ENCODE results near the gene TOMM20. TPM values are rescaled to one million over a fixed set of nuclear protein-coding genes. Genes with fewer than 3 reads are reported as not detected.

The TOMM20 gene
- total RNA-seq, 3 donors from 2014 or later (not counting 1 experiment from before 2014, with no cell fraction given): 59.5 to 72.3 (median 60.2) TPM

- Histone ChIP-seq H3K4me3 (ENCODE audit: low read length) (no peak overlapping the region), H3K27ac (ENCODE audit: low read length) (no peak overlapping the region), H3K27me3 (ENCODE audit: control insufficient read depth, insufficient read depth, low read length) (peaks cover 1% of the 10 kb centered on the region), H3K36me3 (ENCODE audit: control insufficient read depth, insufficient read depth, low read length) (peaks cover 51% of the 10 kb centered on the region), H3K4me1 (ENCODE audit: control insufficient read depth, insufficient read depth, low read length) (peaks cover 12% of the 10 kb centered on the region), H3K9me3 (ENCODE audit: control insufficient read depth, insufficient read depth, low read length) (no peaks in the 10 kb centered on the region)
- Mint-ChIP-seq H3K27ac (no peak overlapping the region), H3K27me3 (ENCODE audit: low read depth in 2 of 2) (peaks cover 0 to under 1% of the 10 kb centered on the region in 2 donors), H3K4me3 (no peak overlapping the region), H3K9me3 (no peaks in the 10 kb centered on the region), H3K36me3 (peaks cover 22% of the 10 kb centered on the region), H3K4me1 (peaks cover 18 to 28% of the 10 kb centered on the region in 2 donors)
- DNase-seq (no peak), ATAC-seq (no peak)
- intact Hi-C loops (cut with micrococcal nuclease): no loop called here
- TF ChIP-seq, protein P1, sequence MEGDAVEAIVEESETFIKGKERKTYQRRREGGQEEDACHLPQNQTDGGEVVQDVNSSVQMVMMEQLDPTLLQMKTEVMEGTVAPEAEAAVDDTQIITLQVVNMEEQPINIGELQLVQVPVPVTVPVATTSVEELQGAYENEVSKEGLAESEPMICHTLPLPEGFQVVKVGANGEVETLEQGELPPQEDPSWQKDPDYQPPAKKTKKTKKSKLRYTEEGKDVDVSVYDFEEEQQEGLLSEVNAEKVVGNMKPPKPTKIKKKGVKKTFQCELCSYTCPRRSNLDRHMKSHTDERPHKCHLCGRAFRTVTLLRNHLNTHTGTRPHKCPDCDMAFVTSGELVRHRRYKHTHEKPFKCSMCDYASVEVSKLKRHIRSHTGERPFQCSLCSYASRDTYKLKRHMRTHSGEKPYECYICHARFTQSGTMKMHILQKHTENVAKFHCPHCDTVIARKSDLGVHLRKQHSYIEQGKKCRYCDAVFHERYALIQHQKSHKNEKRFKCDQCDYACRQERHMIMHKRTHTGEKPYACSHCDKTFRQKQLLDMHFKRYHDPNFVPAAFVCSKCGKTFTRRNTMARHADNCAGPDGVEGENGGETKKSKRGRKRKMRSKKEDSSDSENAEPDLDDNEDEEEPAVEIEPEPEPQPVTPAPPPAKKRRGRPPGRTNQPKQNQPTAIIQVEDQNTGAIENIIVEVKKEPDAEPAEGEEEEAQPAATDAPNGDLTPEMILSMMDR (IDR thresholded peaks at IDR 0.05): no peak
- 96% methylated on average over 11 of the region's 11 CpGs for WGBS (ENCODE audit: insufficient coverage)
These were observed 19.8 kb downstream of the TOMM20 start for GRCh38 chr1:235108876-235109275.

- intact Hi-C loops (cut with micrococcal nuclease): no loop called here
- no peak overlapping the region for H3K27ac Mint-ChIP-seq
- ATAC-seq: no peak
These were observed 20.4 kb downstream of the TOMM20 start for GRCh38 chr1:235108185-235108593.

DNA sequence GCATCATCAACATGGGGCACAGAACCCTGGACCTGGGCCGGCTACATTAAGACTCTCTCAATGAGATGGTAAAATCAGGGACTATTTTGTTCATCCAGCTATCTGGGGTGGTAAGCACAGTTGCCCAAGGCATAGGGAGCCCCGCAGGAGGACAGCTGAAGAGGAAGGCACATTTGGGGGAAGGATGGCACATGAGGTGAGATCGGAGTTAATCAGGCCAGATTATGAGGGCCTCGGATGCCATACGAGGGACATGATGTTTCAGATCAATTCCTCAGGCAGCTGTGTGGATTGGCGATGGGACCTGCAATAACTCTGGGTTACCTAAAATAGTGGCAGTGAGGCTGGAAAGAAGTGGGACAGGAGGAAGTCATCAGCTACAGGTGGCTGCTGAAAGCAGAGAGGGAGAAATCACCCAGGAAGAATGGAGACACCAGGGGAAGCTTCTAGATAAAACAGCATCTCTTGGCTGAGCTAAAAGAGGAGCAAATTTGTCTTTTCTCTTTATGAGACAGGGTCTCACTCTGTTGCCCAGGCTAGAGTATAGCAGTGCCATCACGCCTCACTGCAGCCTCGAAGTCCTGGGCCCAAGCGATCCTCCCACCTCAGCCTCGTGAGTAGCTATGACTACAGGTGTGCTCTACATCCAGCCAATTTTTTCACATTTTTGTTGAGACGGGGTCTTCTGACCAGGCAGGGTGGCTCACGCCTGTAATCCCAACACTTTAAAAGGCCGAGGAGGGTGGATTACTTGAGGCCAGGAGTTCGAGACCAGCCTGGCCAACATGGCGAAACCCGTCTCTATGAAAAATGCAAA, 21.1 kb downstream of the TOMM20 start:
- H3K27ac Mint-ChIP-seq: peak overlapping the region; percentile 35 to 63
- H3K9me3 Mint-ChIP-seq: no peaks in the 10 kb centered on the region
- peaks cover 12% of the 10 kb centered on the region for H3K36me3 Mint-ChIP-seq
- H3K27ac ChIP-seq (ENCODE audit: low read length): no peak overlapping the region
- H3K4me1 Mint-ChIP-seq: peaks cover 20 to 23% of the 10 kb centered on the region in 2 donors
- peaks cover 3% of the 10 kb centered on the region for H3K27me3 ChIP-seq (ENCODE audit: control insufficient read depth, insufficient read depth, low read length)
- peaks cover 12% of the 10 kb centered on the region for H3K4me1 ChIP-seq (ENCODE audit: control insufficient read depth, insufficient read depth, low read length)
- no peak overlapping the region for H3K4me3 Mint-ChIP-seq
- no peak overlapping the region for H3K4me3 ChIP-seq (ENCODE audit: low read length)
- no peaks in the 10 kb centered on the region for H3K9me3 ChIP-seq (ENCODE audit: control insufficient read depth, insufficient read depth, low read length)
- TF ChIP-seq, protein P1 (IDR thresholded peaks at IDR 0.05): no peak
- H3K27me3 Mint-ChIP-seq (ENCODE audit: low read depth in 2 of 2): peaks cover 0 to 3% of the 10 kb centered on the region in 2 donors
- intact Hi-C loops (cut with micrococcal nuclease): no loop called here
- ATAC-seq (no peak), DNase-seq (no peak)
- peaks cover 38% of the 10 kb centered on the region for H3K36me3 ChIP-seq (ENCODE audit: control insufficient read depth, insufficient read depth, low read length)
- 97% methylated on average over 16 of the region's 16 CpGs for WGBS (ENCODE audit: insufficient coverage)

More at GRCh38 chr1:235108185-235108593, 20.4 kb downstream of the TOMM20 start:
- peaks cover 20 to 24% of the 10 kb centered on the region in 2 donors for H3K4me1 Mint-ChIP-seq
- TF ChIP-seq, protein P1 (IDR thresholded peaks at IDR 0.05): no peak
- Histone ChIP-seq H3K4me1 (ENCODE audit: control insufficient read depth, insufficient read depth, low read length) (peaks cover 12% of the 10 kb centered on the region), H3K27ac (ENCODE audit: low read length) (no peak overlapping the region), H3K9me3 (ENCODE audit: control insufficient read depth, insufficient read depth, low read length) (no peaks in the 10 kb centered on the region), H3K36me3 (ENCODE audit: control insufficient read depth, insufficient read depth, low read length) (peaks cover 44% of the 10 kb centered on the region), H3K4me3 (ENCODE audit: low read length) (no peak overlapping the region), H3K27me3 (ENCODE audit: control insufficient read depth, insufficient read depth, low read length) (peaks cover 3% of the 10 kb centered on the region)
- peaks cover 0 to 3% of the 10 kb centered on the region in 2 donors for H3K27me3 Mint-ChIP-seq (ENCODE audit: low read depth in 2 of 2)
- 100% methylated on average over 1 of the region's 1 CpG for WGBS (ENCODE audit: insufficient coverage)
- peaks cover 15% of the 10 kb centered on the region for H3K36me3 Mint-ChIP-seq
- no peak for DNase-seq
- no peak overlapping the region for H3K4me3 Mint-ChIP-seq
- H3K9me3 Mint-ChIP-seq: no peaks in the 10 kb centered on the region
